Heart left ventricle (tissue), 13 donors: ENCODE measurements around the gene NT5C3B.

Source experiments
- POLR2A ChIP-seq, 2 donors: fragments of 450-650 bp; IDR thresholded peaks; one replicate each; pipeline ENCODE4 v1.6.1; 2017; ENCODE audit warnings: antibody characterized with exemption in 2 of 2, mild to moderate bottlenecking in 2 of 2, moderate library complexity in 2 of 2
- TF ChIP-seq, protein P1 (sequence below), 12 donors: fragments of 200-600 bp; sonication (generic) in 4 of 12; IDR thresholded peaks; one replicate each; pipeline versions ENCODE4 v1.5.0 to v1.8.0; 2018 to 2022; ENCODE audit warnings: antibody characterized with exemption in 12 of 12, mild to moderate bottlenecking in 5 of 12
- donor health status: ischemic (EF 13 %, LVEDD 7.1; RV severe dilation, severe dysfunction).
- donor health status: DM: no; HTN: yes; CAD: no.
- donor health status: DM: no; HTN: no; CAD: no.
- donor health status: ischemic (EF 25% LVEDD 6.9; RV normal size, moderate dysfunction).
- donor health status: ischemic (EF 25% LVEDD 5.7; RV mildly dilated, moderate dysfunction).
- donor health status: ischemic (EF 35%, LVEDD 5.7; RV mildly dilated, moderate dysfunction).
- donor health status: nonischemic (EF 11% LVEDD 7.7; RV severe dilation, severe dysfunction).
- donor health status: DM: yes; HTN: yes; CAD: no.
- donor health status: PGD.
- donor health status: ischemic (EF 29% LVEDD 5.4; RV normal size, mild dysfunction).
- donor health status: nonischemic (EF 23%, LVEDD 6.1; RV moderate dilation, normal function).

DNA sequence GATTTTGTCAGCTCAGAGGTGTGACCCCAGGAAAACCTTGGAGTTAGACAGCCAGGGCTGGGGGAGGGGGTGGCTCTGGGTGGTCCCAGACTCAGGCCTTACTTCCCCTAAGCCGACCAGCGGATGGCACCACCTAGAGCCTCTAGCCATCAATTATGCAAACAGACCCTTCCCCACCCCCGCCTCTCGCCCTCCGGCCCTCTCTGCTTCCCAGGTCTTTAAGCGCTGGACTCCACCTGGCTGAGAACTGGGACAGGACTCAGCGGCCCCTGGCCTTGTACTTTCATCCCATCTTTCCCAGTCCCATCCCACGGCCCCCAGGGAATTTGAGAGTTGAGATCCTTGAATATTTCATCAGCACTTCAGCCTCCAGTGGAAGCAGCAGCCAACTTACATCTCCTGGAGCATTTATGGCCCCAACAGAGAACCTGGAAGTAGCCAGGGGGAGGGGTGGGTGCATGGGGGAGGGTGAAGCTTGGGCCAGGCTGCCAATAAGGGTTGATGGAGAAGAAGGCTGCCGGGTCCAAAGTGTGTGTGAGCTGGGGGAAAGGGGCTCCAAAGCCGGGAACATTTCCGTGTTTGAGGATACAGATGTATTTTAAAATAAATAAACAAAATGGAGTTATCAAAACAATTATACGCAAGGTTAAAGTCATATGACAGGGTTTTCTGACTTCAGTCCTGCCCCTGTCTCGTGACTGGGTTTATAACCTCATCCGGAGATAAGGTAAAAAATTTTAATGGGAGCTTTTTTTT, 42.1 kb downstream of the NT5C3B start:
- TF ChIP-seq, protein P1, sequence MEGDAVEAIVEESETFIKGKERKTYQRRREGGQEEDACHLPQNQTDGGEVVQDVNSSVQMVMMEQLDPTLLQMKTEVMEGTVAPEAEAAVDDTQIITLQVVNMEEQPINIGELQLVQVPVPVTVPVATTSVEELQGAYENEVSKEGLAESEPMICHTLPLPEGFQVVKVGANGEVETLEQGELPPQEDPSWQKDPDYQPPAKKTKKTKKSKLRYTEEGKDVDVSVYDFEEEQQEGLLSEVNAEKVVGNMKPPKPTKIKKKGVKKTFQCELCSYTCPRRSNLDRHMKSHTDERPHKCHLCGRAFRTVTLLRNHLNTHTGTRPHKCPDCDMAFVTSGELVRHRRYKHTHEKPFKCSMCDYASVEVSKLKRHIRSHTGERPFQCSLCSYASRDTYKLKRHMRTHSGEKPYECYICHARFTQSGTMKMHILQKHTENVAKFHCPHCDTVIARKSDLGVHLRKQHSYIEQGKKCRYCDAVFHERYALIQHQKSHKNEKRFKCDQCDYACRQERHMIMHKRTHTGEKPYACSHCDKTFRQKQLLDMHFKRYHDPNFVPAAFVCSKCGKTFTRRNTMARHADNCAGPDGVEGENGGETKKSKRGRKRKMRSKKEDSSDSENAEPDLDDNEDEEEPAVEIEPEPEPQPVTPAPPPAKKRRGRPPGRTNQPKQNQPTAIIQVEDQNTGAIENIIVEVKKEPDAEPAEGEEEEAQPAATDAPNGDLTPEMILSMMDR (IDR thresholded peaks at IDR 0.05), result no peak
- no peak for TF ChIP-seq POLR2A (IDR thresholded peaks at IDR 0.05)
